HG03196 (cell line): ENCODE data around the gene PLAC9.

ENCODE experiments used
- ATAC-seq: cut with Tn5 transposase; IDR thresholded peaks from one replicate; pipeline ENCODE4 v1.9.1; 2021; ENCODE audit not compliant: unreplicated experiment

The PLAC9 gene

GRCh38 chr10:80177781-80178636, 45.5 kb downstream of the PLAC9 start:
- no peak for ATAC-seq

DNA sequence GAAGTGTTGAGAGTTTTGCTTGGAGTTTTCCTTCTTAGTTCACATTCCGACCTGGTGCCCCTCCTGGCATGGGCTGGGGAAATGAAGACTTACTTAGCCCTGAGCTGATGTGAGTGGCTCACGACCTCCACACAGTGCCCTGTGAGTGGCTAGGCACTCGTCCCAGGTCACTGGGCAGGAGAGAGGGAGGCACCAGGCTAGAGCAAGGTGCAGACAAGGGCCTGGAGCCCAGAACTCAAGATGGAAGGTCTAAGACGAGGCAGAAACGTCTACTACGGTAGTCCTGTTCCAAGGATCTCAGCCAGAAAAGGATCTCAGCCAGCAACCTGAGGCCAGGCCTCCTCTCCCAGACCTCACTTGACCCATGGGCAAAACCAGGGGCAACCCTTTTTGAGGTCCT, 50.5 kb downstream of the PLAC9 start:
- no peak for ATAC-seq

DNA sequence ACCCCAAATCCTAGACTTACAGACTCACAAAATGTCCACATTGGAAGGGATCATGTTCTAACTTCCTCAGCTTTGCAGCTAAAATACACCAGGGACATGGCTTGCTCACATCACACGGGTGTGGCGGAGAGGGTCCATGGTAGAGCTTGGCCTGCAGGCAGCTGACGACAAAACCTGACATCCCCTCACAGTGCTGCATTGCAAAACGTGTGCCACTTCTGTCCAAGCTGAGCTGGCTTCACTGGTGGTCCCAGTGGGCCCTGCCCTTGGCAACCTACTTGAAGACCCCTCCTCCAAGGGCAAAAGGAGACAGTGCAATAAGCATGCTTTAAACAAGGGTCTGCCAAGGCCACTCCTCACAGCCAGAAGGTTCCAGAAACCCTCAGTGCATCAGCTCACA, 50.9 kb downstream of the PLAC9 start:
- no peak for ATAC-seq

GRCh38 chr10:80184291-80184690, 51.8 kb downstream of the PLAC9 start:
- ATAC-seq: no peak

DNA sequence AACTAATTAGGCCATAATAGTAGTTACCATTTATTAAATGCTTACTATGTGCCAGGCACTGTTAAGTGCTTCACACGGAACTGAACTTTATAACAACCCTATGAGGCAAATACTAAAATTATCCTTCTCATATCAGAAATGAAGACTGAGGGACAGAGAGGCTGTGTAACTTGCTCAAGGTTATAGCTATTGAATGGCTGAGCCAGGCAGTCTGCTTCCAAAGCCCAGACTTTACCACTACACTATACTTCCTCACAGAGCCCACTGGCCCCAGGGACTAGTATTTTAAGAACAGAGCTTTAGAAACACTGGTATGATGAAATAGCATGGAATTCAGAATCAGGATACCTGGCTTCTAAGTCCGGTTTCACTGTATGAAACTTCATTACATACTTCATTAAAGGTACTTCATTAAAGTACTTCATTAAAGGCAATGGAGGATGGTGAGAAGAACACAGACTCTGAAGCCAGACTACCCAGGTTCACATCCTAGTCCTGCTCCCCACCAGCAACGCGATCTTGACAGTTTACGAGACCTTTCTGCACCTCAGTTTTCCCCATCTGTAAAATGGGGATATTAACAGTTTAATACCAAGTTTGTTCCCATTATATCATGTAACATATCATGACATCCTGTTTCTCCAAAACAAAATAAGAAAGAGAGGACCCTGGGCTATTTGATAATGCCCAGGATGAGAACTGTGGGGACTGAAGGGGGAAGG, 53.2 kb downstream of the PLAC9 start:
- ATAC-seq: no peak

DNA sequence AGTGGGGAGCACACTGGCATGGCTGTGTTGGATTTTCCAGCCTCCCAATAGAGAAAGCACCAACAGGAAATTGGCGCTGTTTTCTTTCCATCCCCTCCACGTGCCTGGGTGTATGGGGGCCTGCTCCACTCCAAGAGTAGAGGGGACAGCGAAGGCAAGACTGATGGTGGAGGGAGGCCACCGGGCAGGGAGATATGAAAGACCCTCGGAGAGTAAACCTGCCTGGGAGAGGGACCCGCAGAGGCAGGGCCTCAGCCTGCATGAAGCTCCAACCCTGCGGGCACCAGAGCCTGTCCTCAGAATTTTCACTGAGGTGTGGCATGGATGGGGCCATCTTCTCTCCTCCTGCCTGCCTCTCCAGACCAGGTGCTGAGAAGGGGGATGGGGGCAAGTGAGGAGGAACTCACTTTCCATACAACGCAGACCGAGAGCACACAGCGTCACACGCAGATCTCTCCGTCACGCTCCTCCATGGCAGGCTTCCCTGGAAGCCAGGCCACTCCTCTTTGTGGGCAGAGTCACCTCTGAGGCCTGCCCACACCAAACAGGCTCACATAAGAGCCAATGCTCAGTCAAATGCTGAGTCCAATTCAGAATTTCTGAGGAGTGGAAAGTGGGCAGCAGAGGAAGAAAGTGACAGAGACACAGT, 54.0 kb downstream of the PLAC9 start:
- no peak for ATAC-seq

DNA sequence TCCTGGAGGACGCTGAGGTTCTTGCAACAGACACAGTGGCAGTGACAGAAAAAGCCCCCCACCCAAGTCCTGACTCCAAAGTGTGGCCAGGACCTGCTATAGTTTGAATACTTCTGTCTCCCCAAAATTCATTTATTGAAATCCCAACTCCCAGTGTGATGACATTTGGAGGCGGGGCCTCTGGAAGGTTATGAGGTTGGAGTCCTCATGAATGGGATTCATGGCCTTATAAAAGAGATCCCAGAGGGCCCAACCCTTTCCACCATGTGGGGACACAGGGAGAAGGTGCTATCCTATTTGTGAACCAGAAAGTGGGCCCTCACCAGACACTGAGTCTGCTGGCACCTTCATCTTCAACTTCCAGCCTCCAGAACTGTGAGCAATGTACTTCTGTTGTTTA, 54.5 kb downstream of the PLAC9 start:
- ATAC-seq: no peak

DNA sequence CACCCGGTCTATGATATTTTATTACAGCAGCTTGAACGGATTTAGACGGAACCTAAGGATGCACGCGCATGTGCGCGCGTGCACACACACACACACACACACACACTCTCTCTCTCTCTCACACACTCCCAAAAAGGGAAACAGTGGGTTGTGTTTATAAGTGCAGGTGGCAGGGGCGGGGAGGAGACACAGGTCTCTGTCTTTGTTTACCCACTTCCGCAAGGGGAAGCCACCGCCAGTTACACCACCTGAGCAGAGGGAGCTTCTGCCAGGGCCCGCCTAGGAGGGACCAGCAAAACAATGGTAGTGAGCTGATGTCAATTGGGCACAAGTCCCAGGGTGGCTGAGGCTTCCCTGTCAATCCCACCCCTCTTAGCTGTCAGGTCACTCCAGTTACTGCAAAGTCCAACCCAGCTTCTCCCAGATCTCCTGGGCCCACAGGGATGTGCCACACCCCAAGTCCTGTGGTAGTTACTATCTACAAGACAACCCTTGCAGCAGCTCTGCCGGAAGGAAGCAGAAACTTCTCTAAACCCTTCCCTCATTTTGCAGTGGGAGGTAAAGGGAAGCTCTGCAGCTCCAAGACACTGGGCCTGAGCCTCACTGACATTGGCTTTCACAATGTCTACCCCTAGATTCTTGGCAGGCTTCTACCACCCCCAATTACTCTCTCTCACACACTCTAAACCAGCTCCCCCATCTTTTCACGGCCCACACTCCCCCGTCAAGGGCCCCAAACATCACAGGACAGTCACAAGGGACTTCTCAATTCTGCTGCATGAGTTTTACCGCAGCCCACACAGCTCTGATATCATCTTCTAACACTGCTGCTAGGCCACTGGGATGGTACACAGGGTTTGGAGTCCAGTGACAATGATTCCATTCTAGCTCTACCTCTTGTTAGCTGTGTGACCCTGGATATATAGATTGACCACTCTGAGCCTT, 55.2 kb downstream of the PLAC9 start:
- peak; percentile 80 for ATAC-seq

DNA sequence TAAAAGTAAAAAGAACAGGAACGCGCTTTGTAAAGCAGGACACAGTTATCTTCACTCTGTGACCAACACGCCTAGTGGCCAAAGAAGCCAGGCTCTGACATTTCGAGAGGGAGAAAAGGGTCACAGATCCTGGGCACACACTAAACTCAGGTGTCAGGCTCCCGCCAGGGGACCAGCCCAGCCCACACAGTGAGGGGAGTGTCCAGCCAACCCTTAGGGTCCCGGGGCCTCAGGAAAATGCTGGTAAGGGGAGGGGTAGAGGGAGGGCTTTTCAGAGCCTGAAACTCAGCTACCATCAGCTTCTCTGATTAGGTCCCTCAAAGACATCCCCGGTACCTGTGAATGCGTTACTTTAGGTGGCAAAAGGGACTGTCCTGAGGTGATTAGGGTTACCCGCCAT, 56.2 kb downstream of the PLAC9 start:
- ATAC-seq: no peak

DNA sequence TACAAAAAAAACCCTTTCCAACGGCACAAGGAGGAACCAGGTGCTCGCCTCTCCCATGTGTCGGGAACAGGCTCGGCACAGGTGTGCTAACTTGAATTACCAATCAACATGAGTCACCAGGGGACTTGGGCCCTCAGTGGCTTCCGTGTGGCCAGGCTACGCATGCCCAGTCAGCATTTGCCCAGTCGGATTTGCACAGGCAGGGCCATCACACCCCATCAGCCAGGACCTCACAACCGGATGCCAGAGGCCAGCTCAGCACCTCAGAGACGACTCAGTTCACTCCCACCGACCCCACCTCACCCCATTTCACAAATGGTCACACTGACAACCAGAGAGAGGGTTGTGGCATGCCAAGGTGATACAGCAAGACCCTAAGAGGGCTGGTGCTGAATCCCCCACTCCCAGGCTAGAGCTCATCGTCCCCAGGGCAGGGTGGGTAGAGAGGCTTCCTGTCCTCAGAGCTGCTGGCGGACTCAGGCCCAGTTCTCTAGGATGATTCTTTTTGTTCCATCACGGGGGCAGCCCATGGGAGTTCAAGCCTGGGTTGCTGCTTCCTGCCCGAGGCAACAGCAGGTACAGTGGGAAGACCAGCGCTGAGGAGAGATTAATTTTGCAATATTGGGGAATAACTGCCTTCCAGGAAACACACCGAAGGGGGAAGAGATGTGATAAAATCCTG, 59.2 kb downstream of the PLAC9 start:
- ATAC-seq: no peak

DNA sequence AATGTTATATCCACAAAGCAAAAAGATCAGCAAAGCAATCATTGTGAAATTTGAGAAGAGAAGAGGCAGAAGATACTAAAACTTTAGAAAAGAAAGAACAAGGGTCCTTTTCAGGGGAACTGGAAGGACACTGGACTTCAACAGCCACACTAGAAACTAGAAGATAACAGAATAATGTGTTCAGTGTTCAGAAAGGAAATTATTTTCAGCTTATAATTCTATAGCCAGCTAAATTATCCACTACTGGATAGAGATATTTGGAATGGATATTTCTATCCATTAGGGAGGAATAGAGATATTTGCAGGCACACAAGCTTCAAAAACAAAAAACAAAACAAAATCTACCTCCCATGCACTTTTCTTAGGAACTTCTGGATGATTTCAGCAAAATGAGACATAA, 60.0 kb downstream of the PLAC9 start:
- no peak for ATAC-seq

DNA sequence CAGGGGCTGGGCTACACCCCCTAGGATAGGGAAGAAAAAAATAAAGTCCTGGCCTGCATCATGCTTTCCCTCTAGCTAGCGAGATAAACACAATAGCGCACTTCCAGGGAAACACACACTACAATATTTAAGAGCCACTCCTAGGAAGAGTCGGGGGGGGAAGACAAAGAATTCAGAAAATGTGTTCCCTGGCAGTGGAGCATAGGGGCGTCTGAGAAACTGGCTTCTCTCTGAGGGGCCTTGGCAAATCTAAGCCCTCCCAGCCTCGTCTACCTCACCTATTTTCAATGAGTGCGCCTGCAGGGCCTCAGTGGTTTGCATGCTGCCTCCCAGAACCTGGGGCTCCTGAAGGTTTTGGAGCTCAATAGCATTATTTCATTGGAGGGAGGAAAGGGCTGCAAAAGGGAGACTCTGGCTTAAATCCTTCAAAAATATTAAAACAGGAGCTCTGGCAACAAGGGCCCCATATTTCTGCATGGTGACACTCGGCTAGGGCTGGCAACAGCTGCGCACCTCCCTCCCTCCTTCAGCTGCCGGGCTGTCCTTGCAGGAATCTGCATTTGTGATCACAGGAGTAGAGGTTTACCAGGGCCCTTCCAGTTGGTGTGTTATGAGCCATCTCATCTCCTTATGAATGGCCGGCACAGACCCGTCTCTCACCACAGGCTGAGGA, 62.0 kb downstream of the PLAC9 start:
- no peak for ATAC-seq
